Activated CD4-positive, alpha-beta T cell treated with anti-CD3 and anti-CD28 coated beads for 1 hour (primary cell): ENCODE results near the gene BOK.
"Not testable (repeated sequence)": the region's sequence is repeated elsewhere in the genome, so short reads cannot be mapped to it uniquely, and the experiment has no call there.

ENCODE experiments used
- DNase-seq: peaks from one replicate; pipeline ENCODE4 v3.0.0-alpha.2; 2020

The BOK gene, protein sequence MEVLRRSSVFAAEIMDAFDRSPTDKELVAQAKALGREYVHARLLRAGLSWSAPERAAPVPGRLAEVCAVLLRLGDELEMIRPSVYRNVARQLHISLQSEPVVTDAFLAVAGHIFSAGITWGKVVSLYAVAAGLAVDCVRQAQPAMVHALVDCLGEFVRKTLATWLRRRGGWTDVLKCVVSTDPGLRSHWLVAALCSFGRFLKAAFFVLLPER

DNA sequence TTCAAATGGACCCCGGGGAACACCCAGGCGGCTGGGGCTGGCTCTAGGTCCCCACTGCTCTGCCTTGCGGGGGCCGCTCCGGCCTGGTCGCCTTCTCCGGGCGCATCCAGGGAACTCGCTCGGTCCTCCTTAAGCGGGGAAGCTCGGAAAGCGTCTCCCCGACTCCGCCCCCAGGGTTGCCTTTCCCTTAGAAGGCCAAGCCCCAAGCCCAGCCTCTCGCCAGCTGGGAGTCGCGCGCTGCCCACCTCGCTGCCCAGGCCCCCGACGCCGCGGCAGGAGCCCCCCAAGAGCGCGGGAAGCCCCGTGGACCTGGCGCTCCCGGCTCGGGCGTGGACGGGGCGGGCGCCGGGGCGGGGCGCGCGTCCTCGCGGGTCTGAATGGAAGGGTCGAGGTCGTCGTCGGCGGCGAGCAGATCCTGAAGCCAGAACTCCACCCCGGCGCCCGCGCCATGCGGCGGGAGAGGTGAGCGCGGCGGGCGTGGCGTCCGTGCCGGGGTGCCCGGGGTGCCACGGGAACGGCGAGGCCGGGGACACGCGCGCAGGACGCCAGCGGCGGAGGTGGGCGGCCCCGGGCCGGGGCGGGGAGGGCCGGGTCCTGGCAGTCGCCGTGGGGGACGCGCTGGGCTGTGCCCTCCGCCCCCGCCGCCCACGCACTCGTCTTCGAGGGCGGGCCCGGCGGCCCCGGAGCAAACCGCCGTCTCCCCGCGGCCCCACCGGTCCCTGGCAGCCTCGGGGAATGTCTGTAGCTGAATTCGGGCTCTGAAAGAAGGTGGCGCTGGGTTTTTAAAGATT is at the start of gene BOK:
Gene BOK (plus strand): TSS at position 214 of the 791 bp plus-strand sequence. CDS start 739 bp downstream, outside the sequence.
- no peak for DNase-seq

- no peak for DNase-seq
Observed at GRCh38 chr2:241509155-241509784, 49.3 kb upstream of the BOK start.

GRCh38 chr2:241511091-241511741 is 47.3 kb upstream of the BOK start:
- no peak for DNase-seq

DNA sequence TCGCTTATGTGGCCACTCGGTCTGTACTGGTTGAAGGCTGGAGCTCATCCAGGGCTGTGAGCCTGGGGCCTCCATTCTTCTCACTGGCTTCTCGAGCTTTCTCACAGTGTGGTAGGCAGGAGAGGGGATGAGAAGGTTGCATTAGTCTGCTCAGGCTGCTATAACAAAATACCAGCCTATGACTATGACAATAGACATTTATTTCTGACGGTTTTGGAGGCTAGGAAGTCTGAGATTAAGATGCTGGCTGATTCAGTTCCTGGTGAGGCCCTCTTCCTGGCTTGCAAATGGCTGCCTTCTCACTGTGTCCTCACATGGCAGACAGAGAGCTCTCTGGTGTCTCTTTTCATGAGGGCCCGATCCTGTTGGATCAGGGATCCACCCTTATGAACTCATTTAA is 44.0 kb upstream of the BOK start:
- DNase-seq = no peak

GRCh38 chr2:241514986-241515737 is 43.4 kb upstream of the BOK start:
- no peak for DNase-seq

- no peak for DNase-seq
Observed at GRCh38 chr2:241516520-241516965, 42.0 kb upstream of the BOK start.

- DNase-seq = no peak
Observed at GRCh38 chr2:241517297-241517696, 41.2 kb upstream of the BOK start.

GRCh38 chr2:241519669-241520068 is 38.9 kb upstream of the BOK start:
- DNase-seq = no peak

DNA sequence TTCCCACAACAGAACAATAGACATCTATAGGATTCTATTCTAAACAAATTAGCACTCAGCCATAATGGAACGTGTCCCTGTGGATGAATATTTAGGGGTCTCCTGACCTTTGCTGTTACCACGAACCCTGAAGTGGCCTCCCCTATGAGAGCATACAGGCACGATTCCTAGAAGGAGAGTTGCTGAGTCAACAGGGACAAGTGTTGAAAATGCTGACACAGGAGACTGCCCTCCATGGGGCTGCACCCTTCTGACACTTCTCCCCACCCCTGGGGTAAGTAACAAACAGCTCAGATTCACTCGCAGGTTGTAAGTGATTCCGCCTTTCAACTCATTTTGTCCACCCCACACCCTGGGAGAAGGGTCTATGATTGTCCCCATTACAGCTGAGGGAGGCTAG is 36.1 kb upstream of the BOK start:
- no peak for DNase-seq

DNA sequence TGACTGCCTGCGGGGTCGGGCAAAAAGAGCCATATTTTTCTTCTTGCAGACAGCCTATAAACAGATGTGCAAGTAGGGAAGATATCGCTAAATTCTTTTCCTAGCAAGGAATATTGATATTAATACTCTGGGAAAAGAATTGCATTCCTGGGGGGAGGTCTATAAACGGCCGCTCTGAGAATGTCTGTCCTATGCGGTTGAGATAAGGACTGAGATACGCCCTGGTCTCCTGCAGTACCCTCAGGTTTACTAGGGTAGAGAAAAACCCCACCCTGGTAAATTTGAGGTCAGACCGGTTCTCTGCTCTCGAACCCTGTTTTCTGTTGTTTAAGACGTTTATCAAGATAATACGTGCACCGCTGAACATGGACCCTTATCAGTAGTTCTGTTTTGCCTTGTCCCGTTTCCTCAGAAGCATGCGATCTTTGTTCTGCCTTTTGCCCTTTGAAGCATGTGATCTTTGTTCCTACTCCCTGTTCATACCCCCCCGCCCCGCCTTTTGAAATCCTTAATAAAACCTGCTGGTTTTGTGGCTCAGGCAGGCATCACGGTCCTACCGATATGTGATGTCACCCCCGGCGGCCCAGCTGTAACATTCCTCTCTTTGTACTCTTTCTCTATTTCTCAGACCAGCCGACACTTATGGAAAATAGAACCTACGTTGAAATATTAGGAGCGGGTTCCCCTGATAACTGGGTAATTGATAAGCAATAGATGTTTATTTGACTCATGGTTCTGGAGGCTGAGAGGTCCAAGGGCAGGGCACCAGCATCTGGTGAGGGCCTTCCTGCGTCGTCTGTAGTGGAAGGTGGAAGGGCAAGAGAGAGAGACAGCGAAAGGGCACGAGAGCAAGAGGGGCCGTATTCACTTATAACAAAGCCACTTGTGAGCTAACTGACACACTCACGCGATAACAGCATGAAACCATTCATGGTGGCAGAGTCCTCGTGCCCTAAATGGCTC is 32.4 kb upstream of the BOK start:
- DNase-seq = not testable (repeated sequence)

DNA sequence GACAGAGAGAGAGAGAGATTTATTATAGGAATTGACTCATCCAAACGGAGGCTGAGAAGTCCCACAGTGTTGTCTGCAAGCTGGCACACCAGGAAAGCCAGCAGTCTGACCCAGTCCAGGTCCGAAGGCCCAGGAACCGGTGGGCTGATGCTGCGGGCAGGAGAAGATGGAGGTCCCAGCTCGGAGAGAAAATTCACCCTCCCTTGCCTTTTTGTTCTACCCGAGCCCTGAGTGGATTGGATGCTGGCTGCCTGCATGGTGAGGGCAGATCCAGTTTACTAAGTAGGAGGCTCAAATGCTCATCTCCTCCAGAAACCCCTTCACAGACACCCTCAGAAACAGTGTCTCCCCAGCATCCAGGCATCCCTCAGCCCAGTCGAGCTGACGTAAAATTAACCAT is 28.0 kb upstream of the BOK start:
- DNase-seq = no peak

GRCh38 chr2:241531161-241531722 is 27.3 kb upstream of the BOK start:
- DNase-seq = no peak

GRCh38 chr2:241532168-241532567 is 26.4 kb upstream of the BOK start:
- no peak for DNase-seq

- DNase-seq = no peak
Observed at GRCh38 chr2:241532733-241533601, 25.6 kb upstream of the BOK start.

- no peak for DNase-seq
Observed at GRCh38 chr2:241534293-241534692, 24.3 kb upstream of the BOK start.

DNA sequence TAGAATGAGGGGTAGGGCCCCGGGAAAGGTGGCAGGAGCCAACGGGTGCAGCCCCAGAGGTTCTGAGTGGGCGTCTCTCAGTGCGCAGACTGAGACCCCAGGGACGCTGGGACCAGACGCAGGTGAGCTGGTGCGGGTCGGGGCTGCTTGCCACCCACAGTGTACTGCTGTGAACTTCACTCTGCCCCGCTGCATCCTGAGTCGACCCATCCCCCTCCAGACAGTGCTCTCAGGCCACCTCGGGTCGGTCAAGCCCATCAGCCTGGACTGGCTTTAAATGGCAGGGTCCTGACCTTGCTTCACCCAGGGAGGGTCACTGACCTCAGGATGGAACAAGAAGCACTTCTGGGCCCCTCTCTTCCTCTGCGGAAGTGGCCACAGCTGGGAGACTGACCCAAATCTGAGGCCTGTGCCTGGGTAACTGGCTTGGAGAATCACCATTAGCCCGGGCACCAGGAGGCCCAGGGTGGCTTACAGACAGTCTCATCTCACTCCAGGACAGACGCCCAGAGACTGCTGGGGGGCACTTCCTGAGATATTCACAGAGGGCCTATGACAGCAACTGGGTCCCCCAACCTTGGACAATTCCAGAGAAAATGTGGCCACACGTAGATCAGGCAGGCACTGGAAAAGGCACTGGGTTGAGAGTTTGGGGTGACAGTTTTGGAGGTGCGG is 23.7 kb upstream of the BOK start:
- no peak for DNase-seq

GRCh38 chr2:241535871-241536655 is 22.5 kb upstream of the BOK start:
- DNase-seq = no peak

- DNase-seq = no peak
Observed at GRCh38 chr2:241538838-241539615, 19.5 kb upstream of the BOK start.
